NT2/D1 (cell line): ENCODE data around the gene MYBL2.

Experiments
- DNase-seq: peaks from one replicate; pipeline ENCODE4 v3.0.0-alpha.2; 2011; ENCODE audit warnings: low read depth, low spot score
- H3K27me3 ChIP-seq: 2 replicates; pipeline ENCODE4 v1.6.0; 2011; ENCODE audit warnings: mild to moderate bottlenecking; ENCODE audit not compliant: insufficient read length, insufficient read depth
- H3K36me3 ChIP-seq: 2 replicates; pipeline ENCODE4 v1.6.1; 2011; ENCODE audit warnings: mild to moderate bottlenecking, low read length, mixed read lengths; ENCODE audit not compliant: insufficient read depth, insufficient read length
- H3K4me1 ChIP-seq: 2 replicates; pipeline ENCODE4 v1.5.1; 2011; ENCODE audit not compliant: insufficient read depth, insufficient read length
- H3K4me3 ChIP-seq: 2 replicates; pipeline ENCODE4 v1.5.1; 2011; ENCODE audit warnings: low read depth; ENCODE audit not compliant: insufficient read length
- H3K9ac ChIP-seq: 2 replicates; pipeline ENCODE4 v1.6.0; 2011; ENCODE audit warnings: low read depth; ENCODE audit not compliant: insufficient read length
- H3K9me3 ChIP-seq: 2 replicates; pipeline ENCODE4 v1.5.1; 2011; ENCODE audit warnings: mild to moderate bottlenecking, low read length; ENCODE audit not compliant: insufficient read depth
- SUZ12 ChIP-seq: IDR thresholded peaks from 2 replicates; pipeline ENCODE4 v1.6.1; 2011; ENCODE audit not compliant: insufficient read length, insufficient read depth; ENCODE audit errors: extremely low read depth
- YY1 ChIP-seq: IDR thresholded peaks from 2 replicates; pipeline ENCODE4 v1.6.1; 2011; ENCODE audit not compliant: insufficient read length, insufficient read depth
- ZNF274 ChIP-seq: IDR thresholded peaks from 2 replicates; pipeline ENCODE4 v1.6.1; 2011; ENCODE audit warnings: mild to moderate bottlenecking, low read depth, low read length

MYBL2 gene

DNA sequence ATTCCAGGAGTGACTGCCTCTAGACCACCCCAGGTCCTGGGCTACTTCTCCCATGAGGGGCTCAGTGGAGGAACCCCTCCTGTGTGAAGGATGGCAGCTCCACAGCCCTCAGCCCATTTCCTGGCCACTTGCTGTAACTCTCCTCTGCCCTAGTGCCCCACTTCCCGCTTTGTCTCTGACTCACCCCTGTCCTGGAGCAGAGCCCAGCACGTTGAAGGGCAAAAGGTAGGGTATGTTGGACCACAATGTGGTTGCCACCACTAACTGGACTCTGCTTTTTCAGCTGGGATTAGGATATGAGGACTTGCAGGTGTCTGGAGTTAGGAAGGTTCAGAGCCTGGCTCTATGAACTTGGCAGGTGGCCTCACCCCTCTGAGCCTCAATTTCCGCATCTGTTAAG is 2.4 kb downstream of the MYBL2 start:
- no peak overlapping the region for H3K4me3 ChIP-seq
- peaks cover 53% of the 10 kb centered on the region for H3K36me3 ChIP-seq
- no peaks in the 10 kb centered on the region for H3K9me3 ChIP-seq
- no peaks in the 10 kb centered on the region for H3K27me3 ChIP-seq
- no peak for DNase-seq
- peaks cover 14% of the 10 kb centered on the region for H3K4me1 ChIP-seq
- TF ChIP-seq SUZ12: no peak
- no peak for TF ChIP-seq YY1
- no peak for TF ChIP-seq ZNF274
- H3K9ac ChIP-seq: no peak overlapping the region

DNA sequence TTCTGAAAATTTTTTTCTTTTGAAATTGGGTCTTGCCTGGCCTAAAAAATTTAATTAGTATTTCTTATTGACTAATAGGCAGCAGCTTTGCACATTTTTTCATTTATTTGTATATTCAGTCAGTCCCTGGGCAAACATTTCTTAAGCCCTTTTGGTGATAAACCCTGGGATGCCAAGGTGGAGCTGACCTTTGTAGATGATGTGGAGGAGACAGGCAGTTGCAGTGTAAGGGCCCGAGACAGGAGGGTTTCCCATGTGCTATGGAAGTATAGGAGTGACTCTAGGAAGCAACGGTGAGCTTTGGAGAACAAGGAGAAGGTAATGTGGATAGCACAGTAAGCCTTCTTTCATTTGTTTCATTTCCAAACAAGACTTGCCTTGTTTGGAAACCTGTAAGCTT is 3.5 kb downstream of the MYBL2 start:
- DNase-seq: no peak
- no peaks in the 10 kb centered on the region for H3K9me3 ChIP-seq
- TF ChIP-seq YY1: no peak
- no peak for TF ChIP-seq SUZ12
- TF ChIP-seq ZNF274: no peak
- H3K9ac ChIP-seq: no peak overlapping the region
- H3K4me1 ChIP-seq: peaks cover 10% of the 10 kb centered on the region
- H3K36me3 ChIP-seq: peaks cover 62% of the 10 kb centered on the region
- H3K4me3 ChIP-seq: no peak overlapping the region
- no peaks in the 10 kb centered on the region for H3K27me3 ChIP-seq

DNA sequence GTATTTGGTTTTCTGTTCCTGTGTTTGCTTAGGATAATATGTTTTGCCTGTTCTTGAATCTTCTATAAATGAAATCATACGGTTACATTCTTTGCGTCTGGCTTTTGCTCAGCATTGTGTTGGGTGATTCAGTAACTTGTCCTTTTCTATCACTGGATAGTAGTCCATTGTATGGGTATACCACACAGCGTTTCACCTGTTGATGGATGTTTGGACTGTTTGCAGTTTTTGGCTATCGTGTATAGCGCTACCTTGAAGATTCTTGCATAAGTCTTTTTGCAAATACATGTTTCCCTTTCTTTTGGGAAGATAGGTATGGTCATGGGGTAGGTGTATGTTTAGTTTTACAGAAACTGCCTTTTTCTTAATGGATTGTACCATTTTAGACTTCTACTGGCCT is 9.5 kb downstream of the MYBL2 start:
- Histone ChIP-seq H3K36me3 (peaks cover 73% of the 10 kb centered on the region), H3K9me3 (no peaks in the 10 kb centered on the region), H3K27me3 (no peaks in the 10 kb centered on the region), H3K9ac (no peak overlapping the region), H3K4me3 (no peak overlapping the region), H3K4me1 (no peaks in the 10 kb centered on the region)
- DNase-seq: no peak
- TF ChIP-seq ZNF274 (no peak), YY1 (no peak), SUZ12 (no peak)

DNA sequence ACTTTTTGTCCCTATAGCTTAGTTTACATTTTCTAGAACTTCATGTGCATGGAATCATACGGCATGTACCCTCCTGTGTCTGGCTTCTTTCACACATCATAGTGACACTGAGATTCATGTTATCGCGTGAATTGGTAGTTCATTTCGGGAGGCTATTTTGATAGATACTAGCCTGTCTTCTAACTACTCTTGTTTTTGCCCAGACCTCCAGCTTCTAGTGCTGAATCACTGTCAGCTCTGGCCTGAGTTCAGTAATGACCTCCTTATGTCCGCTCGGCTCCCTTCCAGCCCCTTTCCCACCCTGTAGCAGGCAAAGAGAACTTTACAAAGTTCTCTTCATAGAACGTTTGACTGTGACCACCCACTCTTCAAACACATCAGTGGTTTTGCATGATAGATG is 14.1 kb downstream of the MYBL2 start:
- H3K27me3 ChIP-seq: no peaks in the 10 kb centered on the region
- no peak for TF ChIP-seq SUZ12
- H3K4me3 ChIP-seq: no peak overlapping the region
- peaks cover 2% of the 10 kb centered on the region for H3K4me1 ChIP-seq
- peaks cover 66% of the 10 kb centered on the region for H3K36me3 ChIP-seq
- DNase-seq: no peak
- H3K9me3 ChIP-seq: no peaks in the 10 kb centered on the region
- H3K9ac ChIP-seq: no peak overlapping the region

DNA sequence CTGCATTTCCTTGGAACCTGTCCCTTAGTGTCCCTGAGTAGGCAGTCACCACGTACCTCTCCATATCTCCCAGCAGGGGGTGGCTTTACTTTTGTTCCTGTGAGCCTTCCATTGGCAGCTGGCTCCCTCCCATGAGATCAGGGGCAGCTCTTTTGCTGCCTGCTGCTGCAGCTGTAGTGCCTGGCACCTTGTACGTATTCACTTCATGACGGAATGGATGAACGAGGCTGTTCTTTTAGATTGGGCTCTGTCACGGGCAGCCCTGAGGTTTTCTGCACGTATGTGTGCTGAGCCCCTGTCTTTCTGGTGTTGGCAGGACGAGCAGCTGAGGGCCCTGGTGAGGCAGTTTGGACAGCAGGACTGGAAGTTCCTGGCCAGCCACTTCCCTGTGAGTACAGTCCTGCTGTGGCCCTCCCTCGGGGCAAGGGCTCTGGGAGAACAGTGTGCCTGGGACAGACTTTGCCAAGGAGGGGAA is 14.6 kb downstream of the MYBL2 start:
- Histone ChIP-seq H3K27me3 (no peaks in the 10 kb centered on the region), H3K9ac (no peak overlapping the region), H3K36me3 (peaks cover 71% of the 10 kb centered on the region), H3K9me3 (no peaks in the 10 kb centered on the region), H3K4me1 (peaks cover 2% of the 10 kb centered on the region), H3K4me3 (no peak overlapping the region)
- TF ChIP-seq SUZ12: no peak
- TF ChIP-seq ZNF274: no peak
- TF ChIP-seq YY1: no peak
- DNase-seq: no peak

DNA sequence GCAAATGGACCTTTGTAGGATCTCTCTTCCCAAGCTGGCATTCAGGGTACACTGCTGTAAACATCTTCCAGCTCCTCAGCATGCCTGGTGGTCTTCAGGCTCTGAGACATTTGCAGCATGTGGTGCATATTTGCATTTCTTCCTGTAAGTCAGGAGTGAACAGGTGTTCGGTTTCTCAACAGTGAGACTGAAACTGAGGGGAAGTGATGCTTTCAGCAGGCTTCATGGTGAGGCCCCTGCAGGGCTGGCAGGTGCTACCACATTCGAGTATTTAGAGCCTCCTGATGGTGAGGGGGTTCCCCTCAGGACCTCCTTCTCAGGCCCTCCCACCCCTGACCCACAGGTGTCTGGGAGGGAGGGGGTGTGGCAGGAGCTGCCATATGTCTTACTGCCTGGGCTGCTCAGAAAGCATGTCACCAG is 15.1 kb downstream of the MYBL2 start:
- DNase-seq: no peak
- H3K36me3 ChIP-seq: peaks cover 73% of the 10 kb centered on the region
- H3K9me3 ChIP-seq: no peaks in the 10 kb centered on the region
- no peak overlapping the region for H3K4me3 ChIP-seq
- no peak overlapping the region for H3K9ac ChIP-seq
- peaks cover 2% of the 10 kb centered on the region for H3K4me1 ChIP-seq
- TF ChIP-seq YY1 (no peak), SUZ12 (no peak), ZNF274 (no peak)
- H3K27me3 ChIP-seq: no peaks in the 10 kb centered on the region

DNA sequence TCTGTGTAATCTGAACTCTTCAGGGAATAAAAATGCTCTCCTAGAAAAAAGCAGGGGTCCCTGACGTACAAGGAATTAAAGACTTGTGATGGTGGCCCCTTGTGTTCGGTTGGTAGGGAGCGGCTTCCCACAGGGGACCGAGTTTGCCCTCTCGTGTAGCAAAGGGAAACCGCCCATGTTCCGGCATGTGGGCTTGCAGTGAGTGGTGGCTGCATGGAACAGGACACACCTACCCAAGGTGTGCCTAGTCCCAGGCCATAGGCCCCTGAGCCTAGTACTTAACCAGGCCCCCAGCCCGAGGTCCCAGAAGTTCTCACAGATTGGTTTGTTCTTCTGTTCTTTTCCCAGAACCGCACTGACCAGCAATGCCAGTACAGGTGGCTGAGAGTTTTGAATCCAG is 15.5 kb downstream of the MYBL2 start:
- Histone ChIP-seq H3K27me3 (no peaks in the 10 kb centered on the region), H3K36me3 (peaks cover 75% of the 10 kb centered on the region), H3K4me1 (peaks cover 2% of the 10 kb centered on the region), H3K9me3 (no peaks in the 10 kb centered on the region), H3K9ac (no peak overlapping the region), H3K4me3 (no peak overlapping the region)
- no peak for DNase-seq
- TF ChIP-seq SUZ12 (no peak), YY1 (no peak), ZNF274 (no peak)

DNA sequence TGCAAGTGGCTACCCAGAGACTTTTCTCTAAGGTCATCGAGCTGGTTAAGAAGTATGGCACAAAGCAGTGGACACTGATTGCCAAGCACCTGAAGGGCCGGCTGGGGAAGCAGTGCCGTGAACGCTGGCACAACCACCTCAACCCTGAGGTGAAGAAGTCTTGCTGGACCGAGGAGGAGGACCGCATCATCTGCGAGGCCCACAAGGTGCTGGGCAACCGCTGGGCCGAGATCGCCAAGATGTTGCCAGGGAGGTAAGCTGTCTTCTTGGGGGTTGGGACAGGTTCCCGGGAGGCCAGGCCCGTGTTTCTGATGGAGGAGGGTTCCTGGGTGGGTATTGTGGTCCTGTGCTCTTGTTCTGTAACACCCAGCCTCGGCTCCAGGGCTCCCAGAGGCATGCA is 19.9 kb downstream of the MYBL2 start:
- Histone ChIP-seq H3K9ac (no peak overlapping the region), H3K4me3 (no peak overlapping the region), H3K36me3 (peaks cover 82% of the 10 kb centered on the region), H3K9me3 (no peaks in the 10 kb centered on the region), H3K27me3 (no peaks in the 10 kb centered on the region), H3K4me1 (peaks cover 6% of the 10 kb centered on the region)
- no peak for DNase-seq
- TF ChIP-seq YY1: no peak
- no peak for TF ChIP-seq SUZ12
- no peak for TF ChIP-seq ZNF274
